Lower lobe of right lung (tissue), 2 donors: ENCODE data around the gene PYGB. TPM values are rescaled to one million over a fixed set of nuclear protein-coding genes. Genes with fewer than 3 reads are reported as not detected.
A peak's percentile ranks its signal among the peaks of the same experiment; 100 is the strongest.

ENCODE experiments used
- ATAC-seq, 2 donors: fragments of 200-7000 bp; cut with Tn5 transposase; one replicate each; pipeline ENCODE4 v1.9.1; 2020 to 2022; ENCODE audit warnings: mild to moderate bottlenecking in 2 of 2, moderate library complexity in 2 of 2
- DNase-seq: peaks from one replicate; pipeline ENCODE4 v3.0.0-alpha.2; 2020
- H3K27ac ChIP-seq: fragments of 200-600 bp; one replicate; pipeline ENCODE4 v1.8.0; 2022
- H3K27me3 ChIP-seq: fragments of 200-600 bp; one replicate; pipeline ENCODE4 v1.8.0; 2022; ENCODE audit warnings: low read depth
- H3K36me3 ChIP-seq: fragments of 200-600 bp; one replicate; pipeline ENCODE4 v1.8.0; 2022; ENCODE audit warnings: mild to moderate bottlenecking
- H3K4me1 ChIP-seq: fragments of 200-600 bp; one replicate; pipeline ENCODE4 v1.8.0; 2022
- H3K4me3 ChIP-seq: fragments of 200-600 bp; one replicate; pipeline ENCODE4 v1.8.0; 2022; ENCODE audit warnings: mild to moderate bottlenecking
- H3K9me3 ChIP-seq: fragments of 200-600 bp; one replicate; pipeline ENCODE4 v1.8.0; 2022
- intact Hi-C: fragments of 100-400 bp; cut with DNase I; formaldehyde crosslinking; loops from one replicate; pipeline ENCODE4 v1.11.0; 2022
- total RNA-seq: library from RNA; stranded (reverse); fragmentation: NEBNext Ultra II Directional; extraction: Animal tissue kit (Norgen Biotek cat#: 25700); gene quantifications from one replicate; pipeline ENCODE4 v1.2.1, GENCODE V29; 2021
- TF ChIP-seq, protein P1 (sequence below): fragments of 200-600 bp; IDR thresholded peaks from one replicate; pipeline ENCODE4 v1.8.0; 2022; ENCODE audit warnings: antibody characterized with exemption, mild to moderate bottlenecking
- donor health status: DM: no; HTN: yes; CAD: no; lungs with severe emphysema.

PYGB gene
- total RNA-seq, 1 donor from 2014 or later, result 57.5 TPM

DNA sequence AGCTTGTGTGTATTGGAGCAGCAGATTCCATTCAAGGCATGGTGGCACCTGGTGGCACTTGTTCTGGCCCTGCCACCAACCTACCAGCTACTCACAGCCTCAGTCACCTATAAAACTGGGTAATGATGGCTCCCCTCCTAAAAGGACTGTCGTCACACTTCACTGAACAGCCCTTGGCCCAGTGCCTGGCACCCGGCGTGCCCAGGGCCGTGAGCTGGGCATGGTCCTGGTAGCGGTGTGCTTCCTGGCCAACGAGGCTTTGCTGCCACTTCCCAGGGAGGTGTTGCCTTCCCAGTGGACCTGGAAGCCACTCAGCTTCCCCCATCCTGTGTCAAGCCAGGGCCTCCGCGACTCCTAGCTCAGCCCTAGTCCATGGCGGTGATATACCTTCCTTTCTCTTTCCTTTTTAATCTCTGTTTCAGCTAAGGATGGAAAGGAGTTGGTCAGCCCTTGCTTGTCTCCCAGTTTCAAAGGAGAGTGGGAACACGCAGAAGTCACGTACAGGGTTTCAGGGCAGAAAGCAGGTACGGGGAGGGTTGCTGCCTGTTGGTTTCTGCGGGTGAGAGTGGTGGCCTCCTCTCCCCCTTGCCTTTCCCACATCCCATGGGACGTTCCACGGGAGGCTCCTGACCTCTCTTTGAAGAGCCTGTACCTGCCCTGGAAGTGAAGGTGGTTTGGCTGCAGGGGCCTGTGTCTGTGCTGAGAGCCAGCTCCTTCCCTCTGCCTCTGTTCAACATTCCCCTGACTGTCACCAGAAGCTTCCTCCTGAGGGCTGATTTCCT, 26.9 kb upstream of the PYGB start:
- no peaks in the 10 kb centered on the region for H3K27me3 ChIP-seq
- peaks cover 58% of the 10 kb centered on the region for H3K36me3 ChIP-seq
- H3K27ac ChIP-seq, result no peak overlapping the region
- H3K9me3 ChIP-seq, result no peaks in the 10 kb centered on the region
- intact Hi-C loops, result no loop called here
- DNase-seq (no peak), ATAC-seq (peak in 1 of 2 donors; percentile 5)
- no peak overlapping the region for H3K4me3 ChIP-seq
- H3K4me1 ChIP-seq, result no peaks in the 10 kb centered on the region
- TF ChIP-seq, protein P1, sequence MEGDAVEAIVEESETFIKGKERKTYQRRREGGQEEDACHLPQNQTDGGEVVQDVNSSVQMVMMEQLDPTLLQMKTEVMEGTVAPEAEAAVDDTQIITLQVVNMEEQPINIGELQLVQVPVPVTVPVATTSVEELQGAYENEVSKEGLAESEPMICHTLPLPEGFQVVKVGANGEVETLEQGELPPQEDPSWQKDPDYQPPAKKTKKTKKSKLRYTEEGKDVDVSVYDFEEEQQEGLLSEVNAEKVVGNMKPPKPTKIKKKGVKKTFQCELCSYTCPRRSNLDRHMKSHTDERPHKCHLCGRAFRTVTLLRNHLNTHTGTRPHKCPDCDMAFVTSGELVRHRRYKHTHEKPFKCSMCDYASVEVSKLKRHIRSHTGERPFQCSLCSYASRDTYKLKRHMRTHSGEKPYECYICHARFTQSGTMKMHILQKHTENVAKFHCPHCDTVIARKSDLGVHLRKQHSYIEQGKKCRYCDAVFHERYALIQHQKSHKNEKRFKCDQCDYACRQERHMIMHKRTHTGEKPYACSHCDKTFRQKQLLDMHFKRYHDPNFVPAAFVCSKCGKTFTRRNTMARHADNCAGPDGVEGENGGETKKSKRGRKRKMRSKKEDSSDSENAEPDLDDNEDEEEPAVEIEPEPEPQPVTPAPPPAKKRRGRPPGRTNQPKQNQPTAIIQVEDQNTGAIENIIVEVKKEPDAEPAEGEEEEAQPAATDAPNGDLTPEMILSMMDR, result no peak

DNA sequence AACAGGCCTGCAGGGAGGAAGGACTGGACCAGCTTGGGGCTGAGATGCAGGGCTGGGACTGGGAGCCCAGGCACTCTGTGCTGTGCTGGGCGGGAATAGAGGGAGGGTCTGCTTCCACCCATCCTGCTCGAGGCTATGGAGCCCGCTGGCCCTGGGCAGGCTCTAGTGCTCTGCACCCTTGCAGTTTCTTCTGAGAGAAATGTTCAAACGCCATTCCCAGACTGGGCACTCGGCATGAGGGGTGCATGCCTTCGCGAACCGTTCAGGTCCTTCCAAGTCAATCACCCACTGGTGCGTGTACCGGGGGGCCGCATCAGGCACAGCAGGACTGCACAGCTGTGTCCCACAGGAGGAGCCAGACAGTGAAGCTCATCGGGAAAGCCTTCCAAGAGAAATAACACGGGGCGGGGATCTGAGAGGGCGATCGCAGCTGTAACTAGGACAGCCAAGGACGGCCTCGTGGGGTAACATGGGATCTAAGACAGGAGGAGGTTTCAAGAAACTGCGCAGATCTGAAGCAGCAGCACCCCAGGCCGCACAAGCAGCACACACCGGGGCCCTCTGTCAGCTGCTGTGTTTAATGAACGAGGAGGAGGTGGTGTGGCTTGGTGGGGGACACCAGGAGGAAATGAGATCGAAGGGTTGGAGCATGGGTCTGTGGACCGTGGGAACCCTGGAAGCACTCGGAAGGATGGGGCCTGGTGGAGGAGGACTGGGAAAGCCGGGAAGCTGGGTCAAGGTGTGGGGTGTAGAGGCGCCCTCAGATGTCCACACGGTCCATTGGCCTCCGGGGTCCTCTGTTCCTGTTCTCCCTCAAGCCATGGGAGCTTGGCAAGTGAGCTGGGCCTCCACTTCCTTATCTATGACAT, 26.1 kb upstream of the PYGB start:
- no peaks in the 10 kb centered on the region for H3K27me3 ChIP-seq
- H3K27ac ChIP-seq, result no peak overlapping the region
- intact Hi-C loops, result no loop called here
- TF ChIP-seq, protein P1, result no peak
- H3K4me3 ChIP-seq, result no peak overlapping the region
- DNase-seq (no peak), ATAC-seq (no peak)
- H3K9me3 ChIP-seq, result no peaks in the 10 kb centered on the region
- H3K36me3 ChIP-seq, result peaks cover 50% of the 10 kb centered on the region
- H3K4me1 ChIP-seq, result peaks cover 7% of the 10 kb centered on the region

DNA sequence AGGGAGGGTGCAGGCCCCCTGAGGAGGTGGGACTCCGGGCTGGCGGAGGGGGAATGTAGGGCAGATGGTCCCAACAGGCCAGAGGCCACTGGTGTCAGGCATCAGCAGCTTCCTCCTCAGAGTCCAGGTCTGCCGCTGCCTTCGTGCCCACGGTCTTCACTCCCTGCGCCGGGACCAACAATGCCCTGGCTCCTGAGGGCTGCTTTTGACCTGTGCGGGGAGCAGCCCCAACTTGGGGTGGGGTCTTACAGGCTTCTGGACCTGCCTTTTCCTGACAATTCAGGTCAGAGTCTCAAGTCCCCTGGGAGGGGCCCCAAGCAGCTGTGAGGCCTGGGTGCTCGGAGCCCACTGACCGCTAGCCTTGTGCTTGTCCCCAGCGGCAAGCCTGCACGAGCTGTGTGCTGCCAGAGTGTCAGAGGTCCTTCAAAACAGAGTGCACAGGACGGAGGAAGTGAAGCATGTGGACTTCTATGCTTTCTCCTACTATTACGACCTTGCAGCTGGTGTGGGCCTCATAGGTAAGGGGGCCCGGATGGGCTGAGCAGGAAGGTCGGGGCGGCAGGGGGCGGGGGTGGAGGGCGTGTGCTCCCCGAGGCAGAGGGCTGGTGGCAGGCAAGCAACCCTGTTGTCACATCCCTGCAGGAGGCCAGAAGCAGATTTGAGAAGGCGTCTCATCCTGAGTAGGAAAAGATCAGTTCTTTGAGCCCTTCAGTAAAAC, 25.3 kb upstream of the PYGB start:
- ATAC-seq, result no peak
- H3K27ac ChIP-seq, result no peak overlapping the region
- DNase-seq, result no peak
- no peak overlapping the region for H3K4me3 ChIP-seq
- peaks cover 15% of the 10 kb centered on the region for H3K4me1 ChIP-seq
- peaks cover 42% of the 10 kb centered on the region for H3K36me3 ChIP-seq
- intact Hi-C loops, result no loop called here
- no peaks in the 10 kb centered on the region for H3K9me3 ChIP-seq
- no peaks in the 10 kb centered on the region for H3K27me3 ChIP-seq
- TF ChIP-seq, protein P1, result no peak

DNA sequence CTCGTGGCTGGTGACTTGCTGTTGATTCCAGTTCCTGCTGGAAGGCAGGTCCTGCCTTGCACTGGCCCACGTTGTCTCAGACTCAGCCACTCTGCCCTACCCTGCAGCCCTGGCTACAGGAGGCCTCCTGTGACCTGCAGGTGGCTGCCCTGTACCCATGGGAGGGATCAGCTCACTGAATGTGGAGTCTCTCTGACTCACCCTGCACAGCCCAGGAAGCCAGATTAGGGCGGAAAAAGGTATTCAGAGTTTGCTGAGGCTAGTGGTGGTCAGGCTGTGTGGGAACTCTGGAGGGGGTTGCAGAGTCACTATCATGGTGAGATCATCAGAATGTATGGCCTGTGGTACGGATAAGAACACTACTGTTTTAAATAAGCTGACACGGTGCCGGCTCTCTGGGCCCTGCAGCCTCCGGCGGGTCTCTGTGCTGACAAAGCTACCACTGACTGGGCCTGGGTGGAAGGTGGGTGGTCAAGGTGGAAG, 24.7 kb upstream of the PYGB start:
- intact Hi-C loops, result no loop called here
- Histone ChIP-seq H3K4me1 (peaks cover 21% of the 10 kb centered on the region), H3K27me3 (no peaks in the 10 kb centered on the region), H3K27ac (no peak overlapping the region), H3K9me3 (no peaks in the 10 kb centered on the region), H3K4me3 (no peak overlapping the region), H3K36me3 (peaks cover 38% of the 10 kb centered on the region)
- TF ChIP-seq, protein P1, result no peak
- ATAC-seq (no peak), DNase-seq (no peak)
